ENCODE data around the gene TMEM43. TPM values are rescaled to one million over a fixed set of nuclear protein-coding genes. Genes with fewer than 3 reads are reported as not detected.

The TMEM43 gene
- total RNA-seq, 1 experiment from 2014 or later: 32.4 TPM

DNA sequence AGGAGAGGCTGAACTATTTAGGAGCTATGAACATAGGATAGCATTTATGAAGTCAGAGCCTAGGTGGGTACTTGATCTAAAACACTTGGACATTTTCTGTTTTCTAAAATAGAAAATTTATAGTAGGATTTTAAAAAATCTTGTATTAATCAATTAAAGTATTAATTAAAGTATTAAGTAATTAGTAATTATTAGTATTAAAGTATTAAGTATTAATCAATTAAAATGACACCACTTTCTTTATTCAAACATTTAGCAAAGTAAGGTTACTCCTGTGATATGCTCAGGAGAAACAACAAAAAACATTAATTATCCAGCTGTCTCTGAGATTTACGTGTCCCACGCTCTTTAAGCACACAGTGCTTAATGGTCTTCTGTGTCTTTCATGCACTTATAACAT lies 32.4 kb upstream of the TMEM43 start (continued):
- TF ChIP-seq, protein P1, sequence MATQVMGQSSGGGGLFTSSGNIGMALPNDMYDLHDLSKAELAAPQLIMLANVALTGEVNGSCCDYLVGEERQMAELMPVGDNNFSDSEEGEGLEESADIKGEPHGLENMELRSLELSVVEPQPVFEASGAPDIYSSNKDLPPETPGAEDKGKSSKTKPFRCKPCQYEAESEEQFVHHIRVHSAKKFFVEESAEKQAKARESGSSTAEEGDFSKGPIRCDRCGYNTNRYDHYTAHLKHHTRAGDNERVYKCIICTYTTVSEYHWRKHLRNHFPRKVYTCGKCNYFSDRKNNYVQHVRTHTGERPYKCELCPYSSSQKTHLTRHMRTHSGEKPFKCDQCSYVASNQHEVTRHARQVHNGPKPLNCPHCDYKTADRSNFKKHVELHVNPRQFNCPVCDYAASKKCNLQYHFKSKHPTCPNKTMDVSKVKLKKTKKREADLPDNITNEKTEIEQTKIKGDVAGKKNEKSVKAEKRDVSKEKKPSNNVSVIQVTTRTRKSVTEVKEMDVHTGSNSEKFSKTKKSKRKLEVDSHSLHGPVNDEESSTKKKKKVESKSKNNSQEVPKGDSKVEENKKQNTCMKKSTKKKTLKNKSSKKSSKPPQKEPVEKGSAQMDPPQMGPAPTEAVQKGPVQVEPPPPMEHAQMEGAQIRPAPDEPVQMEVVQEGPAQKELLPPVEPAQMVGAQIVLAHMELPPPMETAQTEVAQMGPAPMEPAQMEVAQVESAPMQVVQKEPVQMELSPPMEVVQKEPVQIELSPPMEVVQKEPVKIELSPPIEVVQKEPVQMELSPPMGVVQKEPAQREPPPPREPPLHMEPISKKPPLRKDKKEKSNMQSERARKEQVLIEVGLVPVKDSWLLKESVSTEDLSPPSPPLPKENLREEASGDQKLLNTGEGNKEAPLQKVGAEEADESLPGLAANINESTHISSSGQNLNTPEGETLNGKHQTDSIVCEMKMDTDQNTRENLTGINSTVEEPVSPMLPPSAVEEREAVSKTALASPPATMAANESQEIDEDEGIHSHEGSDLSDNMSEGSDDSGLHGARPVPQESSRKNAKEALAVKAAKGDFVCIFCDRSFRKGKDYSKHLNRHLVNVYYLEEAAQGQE (IDR thresholded peaks at IDR 0.05; ENCODE audit: low read depth): no peak
- TF ChIP-seq ZFX (IDR thresholded peaks at IDR 0.05): no peak

DNA sequence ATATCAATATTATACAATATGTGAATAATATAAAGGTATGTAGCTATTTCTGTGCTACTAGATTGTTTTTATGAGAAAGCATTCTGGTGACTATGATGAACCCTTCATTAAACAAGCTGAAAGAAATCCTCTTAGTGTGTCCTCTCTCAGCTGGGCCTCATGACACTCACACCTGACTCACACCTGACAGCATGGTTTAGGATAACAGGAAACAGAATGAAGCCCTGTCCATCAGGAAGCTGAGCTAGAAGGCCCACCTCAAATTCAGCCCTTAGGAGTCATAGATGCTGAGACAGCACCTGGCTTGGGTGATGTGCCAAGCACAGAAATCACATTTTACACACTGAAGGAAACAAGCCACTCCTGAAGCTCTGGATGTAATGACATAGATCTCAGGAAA lies 31.0 kb upstream of the TMEM43 start:
- Histone ChIP-seq H3K4me2 (ENCODE audit: low read length) (no peak overlapping the region), H3K9me2 (ENCODE audit: insufficient read depth) (peaks cover 2% of the 10 kb centered on the region; the same call in 1 of the 2 replicates), H3K9me3 (ENCODE audit: control insufficient read depth in 1 of 2, insufficient read depth in 1 of 2, low read depth in 1 of 2, low read length in 2 of 2) (no peaks in the 10 kb centered on the region), H2AFZ (ENCODE audit: low read depth, low read length, poor library complexity, severe bottlenecking) (no peak overlapping the region), H3K27ac (ENCODE audit: low read depth, low read length) (no peak overlapping the region), H3K79me2 (ENCODE audit: insufficient read depth, low read length) (no peaks in the 10 kb centered on the region), H3K9ac (ENCODE audit: low read length) (no peak overlapping the region), H3K4me1 (ENCODE audit: control insufficient read depth in 1 of 2, insufficient read depth in 2 of 2, low read length in 2 of 2) (no peaks in the 10 kb centered on the region), H3K27me3 (ENCODE audit: insufficient read depth, low read length) (no peaks in the 10 kb centered on the region), H4K20me1 (ENCODE audit: insufficient read depth) (no peaks in the 10 kb centered on the region), H3K36me3 (ENCODE audit: control insufficient read depth in 1 of 2, insufficient read depth in 2 of 2, low read length in 2 of 2) (no peaks in the 10 kb centered on the region), H3K4me3 (replicated peaks in 1 of 2; ENCODE audit: low read depth in 1 of 2, low read length in 2 of 2) (no peak overlapping the region)
- ChIA-PET RAD21 (ENCODE audit: low non-redundant PET in 1 of 2, low total read pairs in 2 of 2, uncharacterized antibody in 2 of 2, unreplicated experiment in 2 of 2) (no interaction called here), CTCF (no interaction called here), POLR2A (no interaction called here)
- intact Hi-C loops (cut with micrococcal nuclease): no loop called here
- BruUV-seq (replicated peaks): no TSS peak
- ATAC-seq (no peak), DNase-seq (ENCODE audit: low read depth, low spot score) (no peak)
- TF ChIP-seq YY1 (IDR thresholded peaks at IDR 0.05; ENCODE audit: extremely low read depth, insufficient replicate concordance, low read depth, low read length): no peak
- TF ChIP-seq POLR2A (IDR thresholded peaks at IDR 0.05; ENCODE audit: borderline replicate concordance, extremely low read depth, insufficient read depth, insufficient read length): no peak
- TF ChIP-seq, protein P2, sequence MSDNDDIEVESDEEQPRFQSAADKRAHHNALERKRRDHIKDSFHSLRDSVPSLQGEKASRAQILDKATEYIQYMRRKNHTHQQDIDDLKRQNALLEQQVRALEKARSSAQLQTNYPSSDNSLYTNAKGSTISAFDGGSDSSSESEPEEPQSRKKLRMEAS (IDR thresholded peaks at IDR 0.05): no peak
- TF ChIP-seq, protein P1 (IDR thresholded peaks at IDR 0.05; ENCODE audit: low read depth): no peak
- TF ChIP-seq ZFX (IDR thresholded peaks at IDR 0.05): no peak
- no peak for TF ChIP-seq FOSL1 (IDR thresholded peaks at IDR 0.05; ENCODE audit: low read depth)
- TF ChIP-seq TCF7L2 (IDR thresholded peaks at IDR 0.05; ENCODE audit: borderline replicate concordance, extremely low read depth, insufficient read depth, insufficient read length): no peak
- no peak for TF ChIP-seq EGR1 (IDR thresholded peaks at IDR 0.05; ENCODE audit: low read depth)
- TF ChIP-seq SP1 (IDR thresholded peaks at IDR 0.05; ENCODE audit: low read depth): no peak
- TF ChIP-seq ELF1 (IDR thresholded peaks at IDR 0.05; ENCODE audit: borderline replicate concordance, low read depth): no peak
- TF ChIP-seq SIN3A (IDR thresholded peaks at IDR 0.05; ENCODE audit: low read depth): no peak
- TF ChIP-seq CEBPB (IDR thresholded peaks at IDR 0.05; ENCODE audit: low read depth): no peak
- TF ChIP-seq, protein P3, sequence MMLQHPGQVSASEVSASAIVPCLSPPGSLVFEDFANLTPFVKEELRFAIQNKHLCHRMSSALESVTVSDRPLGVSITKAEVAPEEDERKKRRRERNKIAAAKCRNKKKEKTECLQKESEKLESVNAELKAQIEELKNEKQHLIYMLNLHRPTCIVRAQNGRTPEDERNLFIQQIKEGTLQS (IDR thresholded peaks at IDR 0.05): no peak
- no peak for TF ChIP-seq SRF (IDR thresholded peaks at IDR 0.05; ENCODE audit: low read depth)
- no peak for TF ChIP-seq RAD21 (IDR thresholded peaks at IDR 0.05; ENCODE audit: low read depth)
- no peak for TF ChIP-seq EZH2phosphoT487 (IDR thresholded peaks at IDR 0.05; ENCODE audit: borderline replicate concordance)
- TF ChIP-seq EZH2 (IDR thresholded peaks at IDR 0.05): no peak
- no peak for TF ChIP-seq CBX3 (IDR thresholded peaks at IDR 0.05; ENCODE audit: low read depth)
